HG03039 (cell line): ENCODE measurements around the gene MCM10.

Source experiments
- ATAC-seq: cut with Tn5 transposase; IDR thresholded peaks from one replicate; pipeline ENCODE4 v1.9.1; 2021; ENCODE audit warnings: mild to moderate bottlenecking, moderate library complexity; ENCODE audit not compliant: unreplicated experiment

MCM10 gene

DNA sequence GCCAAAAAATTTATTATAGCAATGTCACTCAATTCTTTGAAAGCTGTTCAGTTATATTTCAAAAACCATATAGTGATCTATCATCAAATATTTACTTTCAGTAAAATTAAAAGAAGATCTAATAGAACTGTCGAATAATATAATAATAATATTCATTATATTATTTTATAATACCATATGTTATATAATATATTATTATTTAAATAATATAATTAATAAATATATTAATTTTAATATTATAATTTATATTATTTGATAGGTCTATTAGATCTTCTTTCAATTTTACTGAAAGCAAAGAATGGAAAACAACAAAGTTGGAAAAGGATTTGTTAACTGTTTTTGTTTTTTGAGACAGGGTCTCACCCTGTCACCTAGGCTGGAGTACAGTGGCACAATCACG, 95.3 kb downstream of the MCM10 start:
- ATAC-seq: no peak

DNA sequence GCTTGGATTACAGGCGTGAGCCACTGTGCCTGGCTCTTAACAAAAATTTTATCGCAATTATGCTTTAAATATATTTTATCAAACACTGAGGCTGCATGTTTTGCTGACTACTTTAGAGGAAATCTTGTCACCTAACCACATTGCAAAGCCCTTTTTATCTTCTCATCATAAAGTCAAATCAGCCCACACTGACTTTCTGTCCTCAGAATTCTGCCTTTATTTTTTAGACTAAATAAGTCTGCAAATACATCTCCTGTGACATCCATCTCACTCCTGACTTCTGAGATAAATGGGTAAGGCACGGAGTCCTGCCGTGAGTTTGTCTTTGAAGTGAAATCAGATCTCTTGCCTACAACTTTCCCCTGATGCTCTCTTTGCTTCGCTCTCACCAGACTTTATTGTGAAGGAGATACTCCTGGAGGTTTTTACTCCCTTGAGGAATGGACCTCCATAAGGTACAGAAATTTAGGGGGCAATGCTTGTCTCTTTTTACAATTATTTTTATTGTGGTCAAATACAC, 96.3 kb downstream of the MCM10 start:
- no peak for ATAC-seq
